UCSD-AML1 (cell line): ENCODE data around the gene GALNT2.

ENCODE experiments used
- DNase-seq: peaks from one replicate; lab custom pipeline; 2025; ENCODE audit not compliant: unreplicated experiment; lab: John Stamatoyannopoulos, UW

GALNT2 gene

DNA sequence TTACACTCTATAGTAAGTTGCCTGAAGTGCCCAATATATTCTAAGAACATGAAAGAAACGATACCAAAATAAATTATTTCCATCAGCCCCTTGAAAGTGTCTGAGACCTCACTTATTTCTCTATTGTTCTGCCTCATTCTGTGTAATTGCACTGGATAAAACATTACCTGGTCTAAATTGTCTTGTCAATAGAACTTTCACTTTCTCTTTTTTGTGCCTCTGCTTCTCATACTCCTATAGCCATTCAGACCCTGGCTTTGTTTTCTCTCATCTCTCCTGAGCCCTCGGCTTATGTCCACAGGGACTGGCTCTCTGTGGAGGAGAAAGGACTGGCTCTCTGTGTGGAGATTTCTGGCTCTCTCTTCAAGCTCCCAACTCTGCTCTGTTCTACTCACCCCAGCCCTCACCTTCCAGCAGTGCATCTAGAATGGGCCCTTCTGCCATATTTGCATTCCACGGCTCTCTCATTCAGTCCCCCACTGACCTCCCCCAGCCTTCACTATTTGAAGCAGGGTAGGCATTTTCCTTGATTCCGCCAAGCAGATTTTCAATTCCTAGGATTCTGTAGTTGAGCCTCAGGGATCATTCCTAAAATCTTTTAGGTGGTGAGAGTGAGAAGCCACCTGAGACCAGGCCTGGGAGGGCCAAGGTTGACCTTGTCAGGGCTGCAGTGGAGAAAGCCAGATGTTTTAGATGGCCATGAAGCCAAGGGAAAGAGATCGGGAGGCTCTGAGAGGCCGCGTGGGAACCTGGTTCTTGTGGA lies 15.9 kb upstream of the GALNT2 start:
- no peak for DNase-seq

DNA sequence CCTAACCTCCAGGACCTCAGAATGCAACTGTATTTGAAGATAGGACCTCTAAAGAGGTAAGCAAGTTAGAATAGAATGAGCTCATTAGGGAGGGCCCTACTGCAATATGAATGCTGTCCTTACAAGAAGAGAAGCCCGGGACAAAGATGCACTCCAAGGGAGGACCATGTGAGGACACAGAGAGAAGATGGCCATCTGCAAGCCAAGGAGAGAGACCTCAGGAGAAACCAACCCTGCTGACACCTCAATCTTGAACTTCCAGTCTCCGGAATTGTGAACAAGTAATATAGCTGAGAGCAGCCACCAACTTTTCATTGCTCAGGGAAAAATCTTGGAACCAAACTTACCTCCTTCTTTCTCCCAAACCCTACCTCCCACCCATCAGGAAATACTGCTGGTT lies 15.0 kb upstream of the GALNT2 start:
- DNase-seq = no peak

DNA sequence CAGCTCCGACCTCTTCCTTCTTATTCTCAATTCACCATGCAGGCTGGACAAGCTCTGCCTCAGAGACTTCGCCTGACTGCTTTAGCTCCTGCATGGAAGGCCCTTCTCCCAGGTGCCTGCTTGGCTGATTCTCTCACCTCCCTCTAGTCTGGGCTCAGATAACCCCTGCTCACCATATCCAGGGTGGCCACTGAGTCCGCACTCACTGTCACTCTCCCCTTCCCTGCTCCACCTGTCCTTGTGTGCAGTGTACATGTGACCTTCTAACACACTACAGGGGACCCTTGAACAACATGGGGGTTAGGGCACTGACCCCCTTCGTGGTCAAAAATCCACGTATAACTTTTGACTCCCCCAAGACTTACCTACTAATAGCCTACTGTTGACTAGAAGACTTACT lies 14.4 kb upstream of the GALNT2 start:
- no peak for DNase-seq

DNA sequence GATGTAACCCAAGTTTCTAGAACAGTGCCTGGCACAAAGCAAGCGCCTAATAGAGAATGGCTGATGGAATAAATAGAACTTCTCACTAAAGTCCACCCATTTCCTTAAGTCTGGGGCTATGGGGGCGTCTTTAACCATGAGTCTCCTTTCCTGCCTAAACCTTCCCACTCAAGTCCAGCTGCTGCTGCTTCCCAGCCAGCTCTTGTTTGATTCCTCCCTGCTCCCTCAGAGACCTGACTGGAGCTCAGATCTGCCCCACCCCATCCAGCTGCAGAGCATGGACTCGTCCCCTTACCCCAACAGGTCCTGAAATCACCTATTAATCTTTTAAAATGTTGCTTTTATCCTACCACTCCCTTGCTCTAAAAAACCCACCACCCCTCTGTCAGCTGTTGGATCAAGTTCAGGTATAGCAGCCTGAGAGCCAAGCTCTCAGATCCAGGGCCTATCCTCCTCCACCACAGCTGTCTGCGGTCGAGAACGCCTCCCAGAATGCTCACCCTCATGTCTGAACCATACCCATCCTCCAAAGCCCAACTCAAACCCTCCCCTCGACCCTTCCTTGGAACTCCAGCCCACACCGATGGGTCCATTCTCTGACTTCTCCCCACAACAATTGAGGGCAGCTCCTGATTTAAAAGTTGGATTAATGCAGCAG lies 12.8 kb upstream of the GALNT2 start:
- DNase-seq = no peak

DNA sequence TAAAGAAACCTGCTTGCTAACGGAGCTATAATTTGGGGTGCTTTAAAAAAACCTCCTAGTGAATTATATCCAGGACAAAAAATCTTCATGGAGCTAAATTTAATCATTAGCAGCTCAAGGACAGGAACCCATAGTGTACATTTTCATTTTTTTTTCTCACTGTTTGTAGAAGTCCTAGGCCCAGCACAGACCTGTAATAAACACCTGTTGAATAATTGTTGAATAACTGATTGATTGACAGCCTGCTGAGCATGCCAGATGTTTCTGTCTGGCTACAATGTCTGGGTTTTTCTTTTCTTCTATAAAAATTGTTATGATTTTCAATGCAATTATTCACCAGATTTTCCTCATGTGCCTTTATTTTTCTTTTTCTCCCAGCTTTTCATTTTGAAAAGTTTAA lies 10.9 kb upstream of the GALNT2 start:
- no peak for DNase-seq

DNA sequence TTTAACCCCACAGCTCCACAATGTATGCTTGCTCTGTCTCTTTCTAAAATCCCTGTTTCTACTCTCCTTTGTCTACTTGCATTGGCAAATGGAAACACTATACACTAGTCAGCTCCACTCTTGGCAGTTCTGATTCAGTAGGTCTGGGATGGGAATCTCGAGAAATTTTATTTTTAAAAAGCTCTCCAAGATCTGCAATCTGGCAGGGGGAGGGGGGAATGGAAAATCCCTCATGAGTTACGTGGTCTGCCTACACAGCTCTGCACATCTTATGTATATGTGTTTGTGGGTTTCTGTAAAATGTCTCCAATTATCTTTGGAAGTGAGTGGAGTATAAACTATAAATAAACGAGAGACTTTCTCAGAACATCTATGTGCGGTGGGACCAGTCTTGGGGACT lies 9.9 kb upstream of the GALNT2 start:
- DNase-seq = no peak

DNA sequence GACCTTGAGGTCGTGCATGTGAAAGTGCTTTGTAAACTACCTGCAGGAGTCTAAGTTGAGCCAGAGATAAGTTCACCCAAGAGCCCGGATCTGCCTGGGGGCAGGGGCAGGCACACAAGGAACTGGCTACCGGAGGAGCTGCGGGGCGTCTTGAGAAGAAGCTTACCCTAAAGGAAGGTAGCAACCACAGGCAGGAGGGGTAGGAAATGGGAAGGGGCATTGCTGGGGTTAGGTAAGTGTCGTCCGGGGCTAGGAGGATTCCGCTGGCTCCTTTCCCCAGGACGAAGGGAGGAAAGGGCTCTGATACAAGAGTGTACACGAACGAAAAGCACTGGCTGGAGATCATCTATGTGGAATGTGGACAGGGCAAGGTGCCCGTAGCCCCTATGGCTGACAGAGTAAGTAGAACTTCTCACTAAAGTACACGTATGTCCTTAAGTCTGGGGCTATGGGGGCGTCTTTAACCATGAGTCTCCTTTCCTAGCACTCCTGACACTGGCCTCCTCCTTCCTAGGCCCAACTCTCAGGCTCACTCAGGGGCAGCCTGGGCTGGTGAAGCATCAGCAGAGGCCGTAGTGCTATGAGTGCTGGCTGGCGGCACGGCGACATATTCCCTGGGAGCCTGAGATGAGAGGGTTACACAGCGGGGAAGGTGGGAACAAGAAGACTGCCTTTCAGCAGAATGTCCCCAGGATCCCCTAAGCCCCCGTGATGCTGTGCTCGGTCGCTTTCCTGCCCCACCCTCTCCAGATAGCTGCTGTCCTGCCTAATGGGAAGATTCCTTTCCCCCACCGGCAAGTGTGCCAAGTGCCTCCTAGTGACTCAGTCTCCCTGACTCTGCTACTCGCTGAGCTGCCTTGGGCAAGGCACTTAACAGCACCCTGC lies 9.1 kb upstream of the GALNT2 start:
- DNase-seq = no peak

DNA sequence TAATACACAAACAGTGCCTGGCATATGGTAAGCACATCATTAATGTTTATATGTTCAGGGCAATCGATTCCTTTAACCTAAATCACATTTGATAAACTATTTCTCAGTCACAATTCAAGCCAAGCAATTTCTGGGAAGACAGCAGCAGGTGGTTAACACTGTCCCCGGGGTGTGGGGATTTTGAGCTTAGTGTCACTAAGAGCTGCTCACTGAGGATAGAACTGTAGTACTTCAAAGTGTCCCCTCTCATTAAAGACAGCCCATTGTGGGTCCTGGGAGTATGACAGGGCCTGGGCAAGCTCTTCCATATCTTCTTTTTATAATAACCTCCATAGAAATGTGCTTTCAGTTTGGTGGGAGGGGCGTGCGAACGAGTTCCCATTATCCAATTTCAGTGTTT lies 8.4 kb upstream of the GALNT2 start:
- no peak for DNase-seq

DNA sequence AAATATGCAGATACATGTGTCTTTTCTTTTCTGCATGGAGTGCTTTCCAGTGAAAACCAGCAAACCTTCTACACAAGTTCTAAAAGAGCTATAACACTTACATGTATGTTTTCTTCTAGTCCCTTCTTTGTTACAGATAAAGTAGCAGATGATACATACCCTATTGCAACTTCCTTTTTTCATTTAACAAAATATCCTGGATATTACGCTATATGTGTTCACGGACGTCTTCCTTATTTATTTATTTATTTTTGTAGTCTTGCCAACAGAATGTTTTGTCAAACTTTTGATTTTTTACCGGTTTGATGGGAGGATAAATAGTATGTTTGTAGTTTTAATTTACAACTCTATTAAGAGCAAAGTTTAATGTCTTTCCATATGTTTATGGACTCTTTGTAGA lies 5.2 kb upstream of the GALNT2 start:
- DNase-seq = no peak

DNA sequence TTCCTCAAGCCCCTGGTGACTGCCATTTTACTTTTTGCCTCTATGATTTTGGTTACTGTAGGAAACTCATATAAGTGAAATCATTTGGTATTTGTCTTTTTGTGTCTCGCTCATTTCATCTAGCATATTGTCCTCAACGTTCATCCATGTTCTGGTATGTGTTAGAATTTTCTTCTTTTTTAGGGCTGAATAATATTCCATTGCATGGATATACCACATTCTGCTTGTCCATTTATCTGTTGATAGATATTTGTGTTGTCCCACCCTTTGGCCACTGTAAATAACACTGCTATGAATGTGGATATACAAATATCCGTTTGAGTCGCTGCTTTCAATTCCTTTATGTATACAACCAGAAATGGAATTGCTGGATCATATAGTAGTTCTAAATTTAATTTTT lies 4.5 kb upstream of the GALNT2 start:
- no peak for DNase-seq

DNA sequence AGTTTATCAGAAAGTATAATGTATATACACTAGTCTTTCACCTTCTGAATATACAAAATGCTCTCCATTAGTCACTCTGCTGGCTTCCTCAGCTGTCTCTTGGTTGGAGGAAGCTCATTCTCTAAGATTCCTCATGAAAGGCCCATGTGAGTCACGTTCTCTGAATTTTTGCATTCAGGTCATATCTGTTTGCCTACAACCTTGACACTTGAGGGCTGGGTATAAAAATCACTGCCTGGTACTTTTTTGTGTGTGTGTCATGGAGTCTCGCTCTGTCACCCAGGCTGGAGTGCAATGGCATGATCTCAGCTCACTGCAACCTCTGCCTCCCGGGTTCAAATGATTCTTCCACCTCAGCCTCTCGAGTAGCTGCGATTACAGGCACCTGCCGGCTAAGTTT lies 2.8 kb upstream of the GALNT2 start:
- no peak for DNase-seq

DNA sequence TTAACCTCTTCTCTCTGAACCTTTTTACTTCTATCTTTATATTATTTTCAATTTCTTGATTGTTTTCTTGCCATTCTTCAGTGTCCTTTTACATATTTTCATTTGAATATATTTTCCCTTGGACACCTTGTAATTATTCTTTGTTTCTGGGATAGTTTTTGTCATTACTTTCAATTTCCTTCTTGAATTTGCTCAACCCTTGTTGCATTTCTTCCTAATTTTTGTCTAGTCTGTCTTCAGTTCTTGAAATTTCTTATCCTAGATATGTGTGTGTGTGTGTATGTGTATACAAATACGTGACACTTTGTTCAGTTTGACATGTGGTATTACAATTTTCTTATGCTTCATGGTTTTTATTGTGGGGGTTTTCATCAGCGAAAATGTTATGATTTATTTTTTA lies 1.9 kb upstream of the GALNT2 start:
- no peak for DNase-seq

DNA sequence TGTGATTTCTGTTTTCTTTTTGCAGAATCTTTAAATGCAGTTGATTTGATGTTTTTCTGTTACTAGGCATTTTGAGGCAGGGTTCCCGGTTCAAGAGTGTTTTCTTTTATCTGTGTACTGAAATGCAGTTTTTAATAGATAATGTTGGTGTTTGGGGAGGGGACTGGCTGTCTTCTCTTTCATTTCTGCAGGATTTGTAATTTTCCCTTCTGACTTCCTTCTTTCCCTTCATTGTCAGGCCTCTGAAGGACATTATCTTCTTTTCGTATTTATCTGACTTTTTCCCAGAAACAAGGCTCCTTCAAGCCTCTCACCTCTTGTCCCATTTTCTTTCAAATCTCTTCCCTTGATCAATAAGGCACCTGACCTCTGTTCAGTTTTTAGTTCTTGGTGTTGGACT lies 1.5 kb upstream of the GALNT2 start:
- DNase-seq = no peak

DNA sequence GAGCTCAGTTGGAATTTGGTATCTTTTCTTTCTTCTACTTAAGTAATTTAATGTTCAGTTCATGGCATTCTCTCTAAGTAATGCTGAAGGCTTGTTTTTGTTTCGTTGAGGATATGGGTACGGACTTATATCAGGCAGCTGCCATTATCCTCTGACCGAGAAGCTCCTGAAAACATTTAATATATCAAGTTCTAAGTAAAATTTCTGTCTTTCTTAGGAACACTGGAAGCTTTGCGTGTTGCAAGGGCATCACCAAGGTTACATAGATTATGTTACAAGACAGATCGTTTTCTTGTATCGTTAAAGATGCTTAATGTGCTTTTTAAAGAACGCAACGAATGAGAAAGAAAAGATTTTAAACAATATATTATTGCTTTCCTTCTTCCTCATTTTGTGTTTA lies 1.0 kb upstream of the GALNT2 start:
- DNase-seq = no peak

DNA sequence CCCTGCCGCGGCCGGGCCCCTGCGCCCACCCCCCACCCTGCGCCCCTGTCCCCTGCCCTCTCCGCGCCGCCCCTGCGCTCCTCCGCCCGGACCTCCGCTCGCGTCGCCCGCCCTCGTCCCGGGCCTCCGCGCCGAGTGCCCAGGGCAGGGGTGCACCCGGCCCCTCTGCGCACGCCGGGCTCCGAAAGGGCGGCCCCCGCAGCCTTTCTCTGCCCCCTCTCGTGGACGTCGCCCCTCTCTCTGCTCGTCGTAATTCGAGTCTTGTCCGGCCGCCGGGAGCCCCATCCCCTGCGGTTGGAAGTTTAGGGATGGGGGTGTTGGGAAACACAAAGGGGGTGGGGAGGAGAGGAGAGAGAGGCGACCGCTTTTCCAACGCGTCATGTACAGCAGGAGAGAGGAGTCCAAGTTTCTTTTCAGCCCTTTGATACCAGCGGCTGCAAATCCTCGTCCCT lies 407 bp downstream of the GALNT2 start:
- DNase-seq = no peak

DNA sequence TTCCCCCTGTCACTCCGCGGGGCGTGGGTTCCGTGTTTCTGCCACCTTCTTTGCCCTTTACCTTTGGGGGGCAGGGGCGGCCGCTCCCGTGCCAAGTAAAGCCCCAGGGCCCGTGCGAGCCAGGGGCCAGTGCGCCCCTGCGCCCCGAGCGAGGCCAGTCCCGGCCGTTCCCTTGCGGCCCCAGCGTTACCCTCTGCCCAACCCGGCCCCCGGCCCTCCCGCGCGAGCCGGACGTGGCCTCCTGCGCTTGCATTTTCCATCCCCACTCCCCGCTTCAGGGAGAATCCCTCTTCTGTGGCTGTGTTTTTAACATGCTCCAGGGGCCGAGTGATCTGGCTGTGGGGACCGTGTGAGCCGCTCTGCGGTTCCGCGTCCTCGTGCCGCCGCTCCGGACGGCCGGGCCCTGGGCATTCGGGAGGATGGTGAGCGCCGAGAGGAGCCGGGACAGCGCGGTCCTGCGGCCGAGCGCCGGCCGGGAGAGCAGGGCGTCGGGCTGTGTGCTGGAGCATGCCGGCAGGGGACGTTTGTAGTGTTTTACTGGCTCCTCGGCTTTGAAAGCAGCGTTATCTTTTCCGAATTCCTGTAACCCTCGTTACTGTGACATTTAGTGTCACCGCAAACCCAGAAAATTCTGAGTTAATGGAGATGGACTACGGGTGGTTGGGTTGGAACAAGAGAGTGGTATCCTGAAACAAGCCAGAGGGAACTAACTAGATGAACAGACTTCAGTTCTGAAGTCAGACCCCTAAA lies 1.0 kb downstream of the GALNT2 start:
- peak; percentile 61 for DNase-seq

DNA sequence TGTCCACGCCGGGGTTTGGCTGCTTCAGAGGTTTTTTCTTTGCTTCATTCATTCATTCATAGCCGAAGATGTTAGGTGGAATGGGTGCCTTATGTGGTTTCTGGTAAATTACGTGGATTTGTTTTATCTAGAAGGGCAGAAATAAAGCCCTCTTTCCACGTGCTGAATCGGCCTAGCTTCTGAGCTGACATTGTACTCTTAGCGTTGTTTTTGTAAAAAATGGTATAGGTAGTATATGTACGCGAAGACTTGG lies 1.5 kb downstream of the GALNT2 start:
- no peak for DNase-seq

DNA sequence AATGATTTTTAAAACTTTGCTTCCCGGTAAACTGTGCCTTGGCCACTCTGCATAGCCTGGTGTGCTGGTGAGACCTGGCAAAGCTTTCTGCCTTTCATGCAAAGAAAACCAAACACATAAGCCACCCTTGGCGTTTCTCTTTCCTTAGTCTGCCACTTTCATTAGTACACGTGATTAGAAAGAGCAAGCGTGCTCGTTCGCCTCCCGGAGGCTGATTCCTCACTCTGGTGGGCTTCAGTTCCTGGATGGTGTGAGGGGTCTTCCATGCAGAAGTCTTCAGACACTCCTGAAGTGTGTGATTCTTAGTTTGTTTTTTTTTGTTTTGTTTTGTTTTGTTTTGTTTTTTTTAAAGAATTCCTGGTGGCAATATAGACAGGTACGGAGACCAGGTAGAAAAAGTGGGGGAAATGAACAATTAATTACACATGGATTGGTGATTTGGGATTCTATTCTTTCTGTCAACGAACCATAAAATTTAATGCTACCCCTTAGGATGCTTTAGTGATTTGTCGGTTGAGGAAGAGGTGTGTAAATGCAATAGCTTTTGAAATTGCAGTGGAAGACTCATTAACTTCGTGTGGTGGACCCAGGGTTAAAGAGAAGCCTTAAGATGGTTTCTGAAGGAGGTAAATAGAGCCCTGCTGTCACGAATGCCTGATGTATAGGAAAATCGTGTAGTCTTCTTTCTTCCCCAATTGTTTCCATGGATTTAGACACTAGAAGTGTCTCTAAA lies 2.1 kb downstream of the GALNT2 start:
- no peak for DNase-seq

DNA sequence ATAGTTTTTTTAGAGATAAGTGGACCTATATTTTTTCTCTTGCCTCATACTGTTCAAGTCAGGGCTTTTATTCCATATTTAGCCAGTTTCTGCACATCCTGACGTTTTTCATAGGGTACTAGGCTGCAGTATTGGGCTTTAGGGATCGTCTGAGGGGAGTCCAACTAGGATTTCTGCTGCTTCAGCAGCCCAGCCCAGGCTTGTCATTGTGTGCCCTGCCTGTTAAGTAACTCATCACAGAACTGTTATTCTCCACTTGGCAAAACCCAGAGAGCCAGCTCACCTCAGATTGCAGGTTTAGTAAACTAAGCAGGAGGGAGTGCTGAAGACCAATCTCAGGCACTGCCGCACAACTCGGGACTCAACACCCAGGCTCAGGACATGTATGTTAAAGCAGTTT lies 2.8 kb downstream of the GALNT2 start:
- DNase-seq = no peak

DNA sequence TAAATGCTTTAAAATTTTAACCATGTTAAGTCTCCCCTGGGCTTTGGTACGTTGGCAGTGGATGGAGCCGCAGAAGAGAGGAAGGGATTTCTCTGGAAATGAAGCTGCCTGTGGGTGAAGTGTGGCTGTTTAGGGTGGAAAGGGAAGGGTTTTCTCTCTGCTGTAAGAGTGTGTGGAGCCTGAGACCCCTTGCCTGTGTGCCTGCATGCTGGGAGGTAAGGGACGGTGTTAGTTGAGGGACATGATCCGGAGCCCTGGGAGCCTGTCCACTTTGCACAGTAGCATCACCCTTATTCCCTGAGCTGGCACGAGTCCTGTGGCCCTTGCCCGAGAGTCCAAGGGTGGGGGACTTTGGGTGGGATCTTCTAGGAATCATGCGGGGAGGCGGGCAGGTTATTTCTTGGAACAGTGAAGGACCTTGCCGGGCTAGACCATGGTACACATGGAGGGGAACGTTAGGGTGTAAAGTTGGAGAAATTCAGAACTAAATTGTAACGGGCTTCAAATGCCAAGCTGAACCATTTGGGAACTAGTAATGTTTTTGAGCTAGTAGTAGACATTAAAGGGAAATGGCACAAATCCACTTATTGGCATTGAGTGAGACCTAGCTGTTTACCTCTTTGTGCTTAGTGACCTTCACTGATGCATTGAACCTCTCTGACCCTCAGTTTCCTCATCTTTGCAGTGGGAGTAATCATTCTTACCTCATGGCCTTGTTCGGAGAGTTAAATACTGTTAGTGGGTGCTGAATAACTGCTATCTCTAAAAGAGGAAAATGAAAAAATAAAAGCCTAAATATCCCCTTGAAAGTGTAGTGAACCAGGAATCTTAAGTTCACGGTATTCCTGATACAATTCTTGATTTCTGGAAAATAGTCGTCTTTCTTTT lies 3.5 kb downstream of the GALNT2 start:
- DNase-seq = no peak
